ENCODE measurements around the gene PRDM16.

GRCh38 chr1:3462356-3463012, 393.5 kb downstream of the PRDM16 start:
- TF ChIP-seq CTCF (IDR thresholded peaks at IDR 0.05) (no peak), POLR2A (IDR thresholded peaks at IDR 0.05; ENCODE audit: low read length) (no peak), MAX (IDR thresholded peaks at IDR 0.05) (no peak), JUNB (IDR thresholded peaks at IDR 0.05) (no peak), MYC (IDR thresholded peaks at IDR 0.05; ENCODE audit: borderline replicate concordance, low read length) (no peak), RAD21 (conservative IDR thresholded peaks at IDR 0.05 in 1 of 2, IDR thresholded peaks at IDR 0.05 in 1 of 2) (no peak), EP300 (IDR thresholded peaks at IDR 0.05) (no peak), REST (IDR thresholded peaks at IDR 0.05) (no peak)

All from A549 (cell line).